Adrenal gland (tissue), 12 donors: ENCODE measurements around the gene ZNF516. TPM values are rescaled to one million over a fixed set of nuclear protein-coding genes. Genes with fewer than 3 reads are reported as not detected.

ENCODE experiments used
- DNase-seq, 7 donors: peaks; one replicate each; pipeline ENCODE4 v3.0.0-alpha.2; 2019 to 2020
- H3K27ac ChIP-seq, 5 donors: fragments of 200-600 bp; sonication (generic) in 4 of 5; 1 replicate in 3 of 5; 2 replicates in 2 of 5; pipeline versions ENCODE4 v1.5.1 to v1.8.0; 2016 to 2020; ENCODE audit warnings: mild to moderate bottlenecking in 1 of 5
- H3K27me3 ChIP-seq: fragments of 200-600 bp; 2 replicates; pipeline ENCODE4 v1.8.0; 2021
- H3K36me3 ChIP-seq, 2 donors: fragments of 200-600 bp; replicated peaks in 1 of 2; 1 replicate in 1 of 2; 2 replicates in 1 of 2; pipeline versions ENCODE4 v1.5.1 to v1.8.0; 2018 to 2022
- H3K4me1 ChIP-seq, 2 donors: fragments of 200-600 bp; replicated peaks in 1 of 2; 1 replicate in 1 of 2; 2 replicates in 1 of 2; pipeline versions ENCODE4 v1.5.1 to v1.8.0; 2018 to 2021
- H3K4me3 ChIP-seq, 4 donors: fragments of 200-600 bp; sonication (generic) in 3 of 4; one replicate each; pipeline ENCODE4 v1.5.1; 2016 to 2018
- H3K9me3 ChIP-seq, 3 donors: fragments of 200-600 bp; sonication (generic) in 1 of 3; replicated peaks in 1 of 3; 1 replicate in 2 of 3; 2 replicates in 1 of 3; pipeline versions ENCODE4 v1.5.1 to v1.8.0; 2016 to 2021
- POLR2A ChIP-seq, 2 donors: fragments of 450-650 bp; IDR thresholded peaks; one replicate each; pipeline ENCODE4 v1.6.1; 2017; ENCODE audit warnings: antibody characterized with exemption in 2 of 2, mild to moderate bottlenecking in 2 of 2, moderate library complexity in 1 of 2
- WGBS, 4 donors: extraction: QIAGEN DNeasy Blood & Tissue Kit in 2 of 4; methylation state at CpG; one replicate each; pipeline versions ENCODE4 v1.1.5 to v1.1.7; 2013 to 2017; 5-methylcytosine and 5-hydroxymethylcytosine counted together
- intact Hi-C, 2 donors: fragments of 100-400 bp; cut with DNase I; formaldehyde crosslinking; loops; one replicate each; pipeline versions ENCODE4 v1.14.1 to v1.15.0; 2022 to 2023
- polyA plus RNA-seq, 3 donors: library from polyadenylated mRNA; stranded (reverse); fragments of 200-250 nt in 2 of 3; fragments of 350-450 nt in 1 of 3; fragmentation: Illumina TruSeq in 1 of 3; extraction: RNeasy Lipid Tissue Mini Kit (QIAGEN cat#74804) in 1 of 3; gene quantifications; one replicate each; pipeline ENCODE4 v1.2.3, GENCODE V29; 2013 to 2014
- total RNA-seq, 9 donors: library from RNA; depleted of rRNA in 4 of 9; stranded (reverse); fragments of >200 nt in 4 of 9; fragments of 120-200 nt in 1 of 9; fragmentation: NEBNext Ultra II Directional in 1 of 9; extraction: Animal tissue kit (Norgen Biotek cat#: 25700) in 1 of 9; gene quantifications; one replicate each; pipeline versions ENCODE4 v1.1.0 to v1.2.4, GENCODE V29; 2013 to 2023
- TF ChIP-seq, protein P1 (sequence below), 6 experiments: fragments of 450-650 bp in 4 of 6; fragments of 200-600 bp in 2 of 6; sonication (generic) in 1 of 6; IDR thresholded peaks; 1 replicate in 5 of 6; 2 replicates in 1 of 6; pipeline versions ENCODE4 v1.5.1 to v1.8.0; 2016 to 2021; ENCODE audit warnings: antibody characterized with exemption in 6 of 6, mild to moderate bottlenecking in 2 of 6, moderate library complexity in 1 of 6
- donor health status: healthy with polysubstance abuse.
- donor health status: Bipolar disorder and iron deficiency.
- donor health status: DM: yes; HTN: yes; CAD: no.
- donor health status: DM: no; HTN: no; CAD: no.
- donor health status: DM: no; HTN: no; CAD: no.
- donor health status: DM: yes; HTN: yes; CAD: no.

ZNF516 gene
- total and polyA plus RNA-seq, 12 donors, result 8.6 to 60.1 (median 31.0) TPM

DNA sequence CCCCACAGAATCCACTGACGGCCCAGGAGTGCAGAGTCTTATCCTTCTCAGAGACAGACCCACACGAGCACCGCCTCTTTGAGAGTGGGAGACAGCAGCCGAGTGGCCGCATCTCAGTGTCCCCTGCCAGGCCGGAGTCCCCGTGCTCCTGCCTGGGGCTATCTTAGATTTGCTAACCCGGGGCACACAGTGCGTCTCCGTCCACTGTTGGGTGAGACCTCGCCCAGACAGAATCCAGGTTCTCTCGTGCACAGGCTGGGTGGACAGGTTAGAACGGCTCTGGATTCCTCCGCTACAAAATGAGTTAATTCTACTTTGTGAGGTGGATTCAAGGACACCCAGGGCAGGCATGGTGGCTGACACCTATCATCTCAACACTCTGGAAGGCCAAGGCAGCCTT is 88.3 kb downstream of the ZNF516 start:
- TF ChIP-seq POLR2A (IDR thresholded peaks at IDR 0.05), result no peak
- TF ChIP-seq, protein P1, sequence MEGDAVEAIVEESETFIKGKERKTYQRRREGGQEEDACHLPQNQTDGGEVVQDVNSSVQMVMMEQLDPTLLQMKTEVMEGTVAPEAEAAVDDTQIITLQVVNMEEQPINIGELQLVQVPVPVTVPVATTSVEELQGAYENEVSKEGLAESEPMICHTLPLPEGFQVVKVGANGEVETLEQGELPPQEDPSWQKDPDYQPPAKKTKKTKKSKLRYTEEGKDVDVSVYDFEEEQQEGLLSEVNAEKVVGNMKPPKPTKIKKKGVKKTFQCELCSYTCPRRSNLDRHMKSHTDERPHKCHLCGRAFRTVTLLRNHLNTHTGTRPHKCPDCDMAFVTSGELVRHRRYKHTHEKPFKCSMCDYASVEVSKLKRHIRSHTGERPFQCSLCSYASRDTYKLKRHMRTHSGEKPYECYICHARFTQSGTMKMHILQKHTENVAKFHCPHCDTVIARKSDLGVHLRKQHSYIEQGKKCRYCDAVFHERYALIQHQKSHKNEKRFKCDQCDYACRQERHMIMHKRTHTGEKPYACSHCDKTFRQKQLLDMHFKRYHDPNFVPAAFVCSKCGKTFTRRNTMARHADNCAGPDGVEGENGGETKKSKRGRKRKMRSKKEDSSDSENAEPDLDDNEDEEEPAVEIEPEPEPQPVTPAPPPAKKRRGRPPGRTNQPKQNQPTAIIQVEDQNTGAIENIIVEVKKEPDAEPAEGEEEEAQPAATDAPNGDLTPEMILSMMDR (IDR thresholded peaks at IDR 0.05), result no peak
- no peaks in the 10 kb centered on the region for H3K36me3 ChIP-seq
- intact Hi-C loops, result loop anchor here (10.0 kb wide), 3 partner anchors 78 to 218 kb away; no protein-coding TSS in a partner anchor
- no peak overlapping the region for H3K4me3 ChIP-seq
- DNase-seq, result peak in 2 of 7 donors; percentile 16 to 47
- H3K27me3 ChIP-seq, result no peaks in the 10 kb centered on the region
- no peaks in the 10 kb centered on the region for H3K9me3 ChIP-seq
- no peak overlapping the region for H3K27ac ChIP-seq
- WGBS, 4 donors, result 92 to 95% (median 94%) methylated on average over 14 of the region's 14 CpGs
- H3K4me1 ChIP-seq, result peaks cover 9 to 34% of the 10 kb centered on the region in 2 donors

DNA sequence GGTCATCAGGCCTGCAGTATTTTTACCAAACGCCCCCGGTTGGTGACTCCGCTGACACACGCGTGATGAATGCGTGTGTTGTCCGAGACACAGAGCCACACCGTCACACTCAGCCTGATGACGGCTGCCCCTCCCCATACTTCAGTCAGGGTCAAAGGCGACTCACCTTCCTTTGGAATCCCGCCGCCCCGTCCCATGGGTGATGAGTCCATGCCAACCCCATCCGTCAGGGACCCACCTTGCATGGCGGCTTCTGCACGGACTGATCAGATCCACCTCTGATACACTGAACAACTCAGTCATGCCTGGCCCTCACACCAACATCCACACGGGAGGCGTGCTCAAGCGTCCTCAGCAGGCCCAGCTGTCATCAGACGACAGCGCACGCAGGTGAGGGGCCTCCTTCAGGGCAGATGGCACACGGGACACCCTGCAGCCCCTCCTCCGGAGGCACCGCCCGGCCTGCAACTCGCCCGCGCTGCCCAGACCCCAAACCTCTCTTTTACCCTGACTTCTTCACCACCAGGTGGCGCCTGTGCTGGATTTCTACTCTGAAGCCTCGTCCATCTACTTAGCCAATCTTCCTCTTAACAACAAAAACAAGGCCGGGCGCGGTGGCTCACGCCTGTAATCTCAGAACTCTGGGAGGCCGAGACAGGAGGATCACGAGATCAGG is 89.2 kb downstream of the ZNF516 start:
- Histone ChIP-seq H3K4me1 (peaks cover 0 to 30% of the 10 kb centered on the region in 2 donors), H3K9me3 (no peaks in the 10 kb centered on the region), H3K4me3 (no peak overlapping the region), H3K36me3 (no peaks in the 10 kb centered on the region), H3K27me3 (no peaks in the 10 kb centered on the region), H3K27ac (peak overlapping the region in 1 of 5 donors; percentile 22)
- TF ChIP-seq, protein P1 (IDR thresholded peaks at IDR 0.05), result peak; percentile 38 to 76 (median 65)
- no peak for TF ChIP-seq POLR2A (IDR thresholded peaks at IDR 0.05)
- 66 to 78% (median 76%) methylated on average over 33 to 37 of the region's 37 CpGs for WGBS, 4 donors
- intact Hi-C loops, result loop anchor here (10.0 kb wide), 3 partner anchors 79 to 219 kb away; no protein-coding TSS in a partner anchor
- peak in 6 of 7 donors; percentile 53 to 88 (median 72) for DNase-seq

DNA sequence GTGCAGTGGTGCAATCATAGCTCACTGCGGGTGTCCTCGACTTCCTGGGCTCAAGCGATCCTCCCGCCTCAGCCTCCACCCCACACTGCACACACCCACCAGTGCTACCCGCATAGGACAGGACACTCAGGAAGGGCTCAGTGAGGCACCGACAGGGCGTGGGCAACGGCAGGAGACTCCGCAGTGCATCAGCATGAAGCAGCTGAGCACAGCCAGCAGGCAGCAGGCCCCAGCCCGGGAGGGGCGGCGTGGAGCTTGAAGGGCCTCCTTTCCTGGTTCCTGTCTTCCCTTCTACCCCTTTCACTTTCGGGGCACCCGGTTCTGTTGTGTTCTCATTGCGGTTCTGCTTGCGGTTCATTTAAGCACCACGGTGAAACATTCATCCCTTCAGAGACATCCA is 89.8 kb downstream of the ZNF516 start:
- Histone ChIP-seq H3K27me3 (no peaks in the 10 kb centered on the region), H3K9me3 (no peaks in the 10 kb centered on the region), H3K27ac (peak overlapping the region in 1 of 5 donors; percentile 22), H3K4me3 (no peak overlapping the region), H3K36me3 (no peaks in the 10 kb centered on the region), H3K4me1 (peaks cover 0 to 27% of the 10 kb centered on the region in 2 donors)
- intact Hi-C loops, result loop anchor here (10.0 kb wide), 3 partner anchors 80 to 220 kb away; no protein-coding TSS in a partner anchor
- TF ChIP-seq, protein P1 (IDR thresholded peaks at IDR 0.05), result no peak
- TF ChIP-seq POLR2A (IDR thresholded peaks at IDR 0.05), result no peak
- 79 to 87% (median 86%) methylated on average over 7 to 17 of the region's 17 CpGs for WGBS, 4 donors
- DNase-seq, result no peak

DNA sequence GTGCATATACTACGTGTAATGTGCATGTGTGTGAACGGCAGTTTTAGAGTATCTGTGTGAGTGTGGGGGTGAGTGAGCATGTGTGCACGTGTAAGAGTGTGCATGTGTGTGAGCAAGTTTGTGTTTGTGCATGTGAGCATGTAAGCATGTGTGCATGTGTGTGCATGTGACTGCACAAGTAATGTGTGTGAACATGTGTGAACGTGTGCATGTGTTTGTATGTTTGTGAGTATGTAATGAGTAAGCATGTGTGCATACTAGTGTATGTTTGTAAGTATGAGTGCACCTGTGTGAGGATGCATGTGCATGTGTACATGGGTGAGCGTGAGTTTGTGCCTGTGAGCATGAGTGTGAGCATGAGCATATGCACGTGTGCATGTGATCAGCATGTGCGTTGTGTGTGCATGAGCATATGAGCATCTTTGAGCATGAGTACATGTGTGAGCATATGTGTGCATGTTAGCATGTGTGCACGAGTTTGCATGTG is 90.7 kb downstream of the ZNF516 start:
- 85 to 93% (median 92%) methylated on average over 8 of the region's 8 CpGs for WGBS, 4 donors
- Histone ChIP-seq H3K4me1 (peaks cover under 1 to 22% of the 10 kb centered on the region in 2 donors), H3K36me3 (no peaks in the 10 kb centered on the region), H3K27me3 (no peaks in the 10 kb centered on the region), H3K4me3 (no peak overlapping the region), H3K27ac (no peak overlapping the region), H3K9me3 (no peaks in the 10 kb centered on the region)
- DNase-seq, result no peak
- TF ChIP-seq, protein P1 (IDR thresholded peaks at IDR 0.05), result no peak
- no peak for TF ChIP-seq POLR2A (IDR thresholded peaks at IDR 0.05)
- intact Hi-C loops, result loop anchor here (5.0 to 10.0 kb wide), 4 partner anchors 80 to 283 kb away; no protein-coding TSS in a partner anchor
